Measurements from ENCODE around the gene APC. TPM values are rescaled to one million over a fixed set of nuclear protein-coding genes. Genes with fewer than 3 reads are reported as not detected.
"Not testable (repeated sequence)": the region's sequence is repeated elsewhere in the genome, so short reads cannot be mapped to it uniquely, and the experiment has no call there.

The APC gene
- total and polyA plus RNA-seq, 10 of the 15 experiments (the other 5 are each of a cell fraction or from before 2014, with no cell fraction given) = 3.2 to 23.3 (median 13.8) TPM

DNA sequence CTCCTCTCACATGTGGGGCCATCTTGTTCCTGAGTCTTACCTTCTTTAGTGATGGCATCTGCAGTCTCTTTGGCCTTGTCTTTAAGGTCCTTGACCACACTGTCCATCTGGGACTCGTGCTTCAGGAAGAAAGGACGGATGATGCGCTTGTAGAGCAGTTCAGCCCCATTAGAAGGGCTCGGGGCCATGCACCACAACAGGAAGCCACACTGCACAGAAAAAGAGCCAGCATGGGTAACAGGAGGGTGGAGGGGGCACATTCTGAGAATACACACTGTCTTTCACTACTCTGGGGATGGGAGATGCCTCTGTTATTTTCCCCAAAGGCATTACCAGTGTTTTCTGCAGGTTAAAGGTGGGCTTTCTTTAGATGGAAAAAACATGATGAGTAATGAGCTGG lies 149.3 kb downstream of the APC start:
- ATAC-seq (no peak), FAIRE-seq (no peak), DNase-seq (ENCODE audit: low read depth, low spot score) (no peak)
- H3K36me3 ChIP-seq (ENCODE audit: control insufficient read depth in 2 of 2, insufficient read depth in 2 of 2, low read length in 1 of 2) = peaks cover 18 to 31% of the 10 kb centered on the region in 2 experiments
- POLR2A ChIA-PET = no interaction called here
- CTCF ChIA-PET = interaction anchor here (1.0 to 1.2 kb wide), 2 partner anchors 19 to 25 kb away, joined by 3 to 4 read pairs; no protein-coding TSS in a partner anchor
- TF ChIP-seq RCOR1 (conservative IDR thresholded peaks at IDR 0.05; ENCODE audit: low read depth, low read length) (no peak), YY1 (IDR thresholded peaks at IDR 0.05; ENCODE audit: low read depth, low read length) (no peak), FOXM1 (IDR thresholded peaks at IDR 0.05; ENCODE audit: low read depth, low read length) (no peak), WRNIP1 (IDR thresholded peaks at IDR 0.05; ENCODE audit: borderline replicate concordance, low read depth, low read length) (no peak), BMI1 (IDR thresholded peaks at IDR 0.05; ENCODE audit: borderline replicate concordance) (no peak), RB1 (IDR thresholded peaks at IDR 0.05; ENCODE audit: borderline replicate concordance) (no peak), NBN (IDR thresholded peaks at IDR 0.05) (no peak), MYB (IDR thresholded peaks at IDR 0.05; ENCODE audit: borderline replicate concordance, low read depth, low read length) (no peak)
- TF ChIP-seq, protein P1, sequence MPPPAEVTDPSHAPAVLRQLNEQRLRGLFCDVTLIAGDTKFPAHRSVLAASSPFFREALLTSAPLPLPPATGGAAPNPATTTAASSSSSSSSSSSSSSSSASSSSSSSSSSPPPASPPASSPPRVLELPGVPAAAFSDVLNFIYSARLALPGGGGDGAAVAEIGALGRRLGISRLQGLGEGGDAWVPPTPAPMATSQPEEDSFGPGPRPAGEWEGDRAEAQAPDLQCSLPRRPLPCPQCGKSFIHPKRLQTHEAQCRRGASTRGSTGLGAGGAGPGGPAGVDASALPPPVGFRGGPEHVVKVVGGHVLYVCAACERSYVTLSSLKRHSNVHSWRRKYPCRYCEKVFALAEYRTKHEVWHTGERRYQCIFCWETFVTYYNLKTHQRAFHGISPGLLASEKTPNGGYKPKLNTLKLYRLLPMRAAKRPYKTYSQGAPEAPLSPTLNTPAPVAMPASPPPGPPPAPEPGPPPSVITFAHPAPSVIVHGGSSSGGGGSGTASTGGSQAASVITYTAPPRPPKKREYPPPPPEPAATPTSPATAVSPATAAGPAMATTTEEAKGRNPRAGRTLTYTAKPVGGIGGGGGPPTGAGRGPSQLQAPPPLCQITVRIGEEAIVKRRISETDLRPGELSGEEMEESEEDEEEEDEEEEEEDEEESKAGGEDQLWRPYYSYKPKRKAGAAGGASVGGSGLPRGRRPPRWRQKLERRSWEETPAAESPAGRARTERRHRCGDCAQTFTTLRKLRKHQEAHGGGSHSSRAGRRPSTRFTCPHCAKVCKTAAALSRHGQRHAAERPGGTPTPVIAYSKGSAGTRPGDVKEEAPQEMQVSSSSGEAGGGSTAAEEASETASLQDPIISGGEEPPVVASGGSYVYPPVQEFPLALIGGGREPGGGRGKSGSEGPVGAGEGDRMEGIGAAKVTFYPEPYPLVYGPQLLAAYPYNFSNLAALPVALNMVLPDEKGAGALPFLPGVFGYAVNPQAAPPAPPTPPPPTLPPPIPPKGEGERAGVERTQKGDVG (CRISPR knock-in tag; IDR thresholded peaks at IDR 0.05) = no peak
- TF ChIP-seq, protein P2, sequence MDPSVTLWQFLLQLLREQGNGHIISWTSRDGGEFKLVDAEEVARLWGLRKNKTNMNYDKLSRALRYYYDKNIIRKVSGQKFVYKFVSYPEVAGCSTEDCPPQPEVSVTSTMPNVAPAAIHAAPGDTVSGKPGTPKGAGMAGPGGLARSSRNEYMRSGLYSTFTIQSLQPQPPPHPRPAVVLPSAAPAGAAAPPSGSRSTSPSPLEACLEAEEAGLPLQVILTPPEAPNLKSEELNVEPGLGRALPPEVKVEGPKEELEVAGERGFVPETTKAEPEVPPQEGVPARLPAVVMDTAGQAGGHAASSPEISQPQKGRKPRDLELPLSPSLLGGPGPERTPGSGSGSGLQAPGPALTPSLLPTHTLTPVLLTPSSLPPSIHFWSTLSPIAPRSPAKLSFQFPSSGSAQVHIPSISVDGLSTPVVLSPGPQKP (IDR thresholded peaks at IDR 0.05; ENCODE audit: low read depth, low read length) = no peak
- TF ChIP-seq, protein P3, sequence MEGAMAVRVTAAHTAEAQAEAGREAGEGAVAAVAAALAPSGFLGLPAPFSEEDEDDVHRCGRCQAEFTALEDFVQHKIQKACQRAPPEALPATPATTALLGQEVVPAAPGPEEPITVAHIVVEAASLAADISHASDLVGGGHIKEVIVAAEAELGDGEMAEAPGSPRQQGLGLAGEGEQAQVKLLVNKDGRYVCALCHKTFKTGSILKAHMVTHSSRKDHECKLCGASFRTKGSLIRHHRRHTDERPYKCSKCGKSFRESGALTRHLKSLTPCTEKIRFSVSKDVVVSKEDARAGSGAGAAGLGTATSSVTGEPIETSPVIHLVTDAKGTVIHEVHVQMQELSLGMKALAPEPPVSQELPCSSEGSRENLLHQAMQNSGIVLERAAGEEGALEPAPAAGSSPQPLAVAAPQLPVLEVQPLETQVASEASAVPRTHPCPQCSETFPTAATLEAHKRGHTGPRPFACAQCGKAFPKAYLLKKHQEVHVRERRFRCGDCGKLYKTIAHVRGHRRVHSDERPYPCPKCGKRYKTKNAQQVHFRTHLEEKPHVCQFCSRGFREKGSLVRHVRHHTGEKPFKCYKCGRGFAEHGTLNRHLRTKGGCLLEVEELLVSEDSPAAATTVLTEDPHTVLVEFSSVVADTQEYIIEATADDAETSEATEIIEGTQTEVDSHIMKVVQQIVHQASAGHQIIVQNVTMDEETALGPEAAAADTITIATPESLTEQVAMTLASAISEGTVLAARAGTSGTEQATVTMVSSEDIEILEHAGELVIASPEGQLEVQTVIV (IDR thresholded peaks at IDR 0.05; ENCODE audit: borderline replicate concordance, partially characterized antibody) = no peak
- H3K27ac ChIP-seq (ENCODE audit: control insufficient read depth, insufficient read depth) = no peak overlapping the region
- H3K4me1 ChIP-seq (ENCODE audit: control insufficient read depth, insufficient read depth, low read length) = no peaks in the 10 kb centered on the region
- H3K79me2 ChIP-seq (ENCODE audit: control insufficient read depth, insufficient read depth, low read length) = no peaks in the 10 kb centered on the region
- H4K20me1 ChIP-seq (ENCODE audit: control insufficient read depth, insufficient read depth) = no peaks in the 10 kb centered on the region
- RAD21 ChIA-PET (ENCODE audit: unreplicated experiment) = no interaction called here
- SMC1A ChIA-PET (ENCODE audit: uncharacterized antibody, unreplicated experiment) = interaction anchor here (1.0 to 4.7 kb wide), 3 partner anchors 17 to 28 kb away, joined by 4 to 29 read pairs (median 5); no protein-coding TSS in a partner anchor
- no peak overlapping the region for H3K4me2 ChIP-seq (ENCODE audit: control insufficient read depth, insufficient read depth)
- H3K27me3 ChIP-seq (replicated peaks in 1 of 2; ENCODE audit: control insufficient read depth in 2 of 2, insufficient read depth in 2 of 2, low read length in 1 of 2) = no peaks in the 10 kb centered on the region
- no peak overlapping the region for H3K9ac ChIP-seq (ENCODE audit: control insufficient read depth, insufficient read depth, low read length)
- H2AFZ ChIP-seq (ENCODE audit: control insufficient read depth, low read depth, low read length) = no peak overlapping the region
- no peak overlapping the region for H3K4me3 ChIP-seq
- 88% methylated on average over 4 of the region's 4 CpGs for WGBS (ENCODE audit: insufficient coverage, insufficient replicate concordance, low lambda C conversion rate, missing lambda C conversion rate)
- no TSS peak for BruUV-seq (replicated peaks)
- in situ Hi-C loops (cut with MboI) (no loop called here), intact Hi-C loops (cut with micrococcal nuclease; ENCODE audit: unreplicated experiment) (no loop called here)
- no peaks in the 10 kb centered on the region; the same call in 2 of the 3 replicates for H3K9me3 ChIP-seq (replicated peaks; ENCODE audit: control insufficient read depth, insufficient read depth, low read length)

DNA sequence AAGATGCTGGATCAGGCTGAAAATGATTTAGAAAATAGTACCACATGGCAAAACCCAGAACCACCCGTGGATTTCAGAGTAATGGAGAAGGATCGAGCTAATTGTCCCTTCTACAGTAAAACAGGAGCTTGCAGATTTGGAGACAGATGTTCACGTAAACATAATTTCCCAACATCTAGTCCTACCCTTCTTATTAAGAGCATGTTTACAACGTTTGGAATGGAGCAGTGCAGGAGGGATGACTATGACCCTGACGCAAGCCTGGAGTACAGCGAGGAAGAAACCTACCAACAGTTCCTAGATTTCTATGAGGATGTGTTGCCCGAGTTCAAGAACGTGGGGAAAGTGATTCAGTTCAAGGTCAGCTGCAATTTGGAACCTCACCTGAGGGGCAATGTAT lies 154.4 kb downstream of the APC start:
- H3K4me2 ChIP-seq (ENCODE audit: control insufficient read depth, insufficient read depth); H2AFZ ChIP-seq (ENCODE audit: control insufficient read depth, low read depth, low read length); H4K20me1 ChIP-seq (ENCODE audit: control insufficient read depth, insufficient read depth); H3K9ac ChIP-seq (ENCODE audit: control insufficient read depth, insufficient read depth, low read length); intact Hi-C loops (cut with micrococcal nuclease; ENCODE audit: unreplicated experiment); POLR2A ChIA-PET; CTCF ChIA-PET; H3K79me2 ChIP-seq (ENCODE audit: control insufficient read depth, insufficient read depth, low read length); DNase-seq (ENCODE audit: low read depth, low spot score); H3K9me3 ChIP-seq (replicated peaks; ENCODE audit: control insufficient read depth, insufficient read depth, low read length); H3K27ac ChIP-seq (ENCODE audit: control insufficient read depth, insufficient read depth); H3K4me1 ChIP-seq (ENCODE audit: control insufficient read depth, insufficient read depth, low read length); H3K27me3 ChIP-seq (replicated peaks in 1 of 2; ENCODE audit: control insufficient read depth in 2 of 2, insufficient read depth in 2 of 2, low read length in 1 of 2); ATAC-seq; H3K4me3 ChIP-seq; RAD21 ChIA-PET (ENCODE audit: unreplicated experiment); in situ Hi-C loops (cut with MboI); FAIRE-seq: not testable (repeated sequence)
- TSS peak; percentile 59 for BruUV-seq (replicated peaks)
- SMC1A ChIA-PET (ENCODE audit: uncharacterized antibody, unreplicated experiment) = interaction anchor here (0.9 to 1.1 kb wide), 2 partner anchors 15 to 31 kb away, joined by 3 to 4 read pairs; no protein-coding TSS in a partner anchor
- 80% methylated on average over 8 of the region's 8 CpGs for WGBS (ENCODE audit: insufficient coverage, insufficient replicate concordance, low lambda C conversion rate, missing lambda C conversion rate)
- H3K36me3 ChIP-seq (ENCODE audit: control insufficient read depth in 2 of 2, insufficient read depth in 2 of 2, low read length in 1 of 2) = peaks cover 3 to 25% of the 10 kb centered on the region in 2 experiments

Data from GM12878 (cell line).